ENCODE results near the gene PRDM4.

DNA sequence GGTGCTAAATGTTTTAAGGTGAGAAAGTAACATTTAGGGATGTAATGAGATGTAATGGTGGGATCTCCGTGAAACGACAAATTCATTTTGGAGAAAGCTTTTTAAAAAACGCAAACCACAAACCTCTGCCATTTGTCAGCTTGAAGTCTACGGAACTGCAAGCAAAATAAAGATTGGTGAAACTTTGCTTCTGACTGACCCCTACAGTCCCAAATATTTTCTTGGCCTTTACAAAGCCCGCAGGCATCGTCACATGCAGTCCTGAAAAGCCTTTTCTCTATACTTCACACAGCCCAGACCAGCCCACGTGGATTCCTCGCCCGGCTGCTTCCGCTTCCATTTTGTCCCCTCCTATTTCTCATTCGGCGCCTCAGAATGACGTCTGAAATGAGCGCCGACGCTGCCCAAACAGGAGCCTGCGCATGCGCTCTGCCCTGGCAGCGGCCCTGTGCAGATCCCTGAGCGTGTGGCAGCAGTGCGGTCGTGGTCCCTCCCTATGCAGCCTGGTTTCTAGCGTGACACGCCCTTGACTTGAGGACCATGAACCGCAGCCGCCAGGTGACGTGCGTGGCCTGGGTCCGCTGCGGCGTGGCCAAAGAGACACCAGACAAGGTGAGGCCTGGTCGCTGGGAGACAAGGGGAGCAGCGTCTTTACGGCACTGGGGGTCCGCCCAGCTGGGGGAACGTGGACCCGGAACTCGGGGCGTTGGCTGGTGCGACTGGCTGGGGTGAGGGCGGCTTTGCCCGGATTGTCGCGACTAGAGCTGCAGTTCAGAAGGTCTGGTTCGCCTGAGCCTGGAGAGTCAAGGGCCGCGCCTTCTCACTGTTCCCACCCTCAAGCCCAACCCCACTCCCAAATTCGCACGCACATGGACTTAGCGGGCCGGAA is 75.3 kb downstream of the PRDM4 start, which contains the start of gene PWP1:
- TF ChIP-seq, protein P1, sequence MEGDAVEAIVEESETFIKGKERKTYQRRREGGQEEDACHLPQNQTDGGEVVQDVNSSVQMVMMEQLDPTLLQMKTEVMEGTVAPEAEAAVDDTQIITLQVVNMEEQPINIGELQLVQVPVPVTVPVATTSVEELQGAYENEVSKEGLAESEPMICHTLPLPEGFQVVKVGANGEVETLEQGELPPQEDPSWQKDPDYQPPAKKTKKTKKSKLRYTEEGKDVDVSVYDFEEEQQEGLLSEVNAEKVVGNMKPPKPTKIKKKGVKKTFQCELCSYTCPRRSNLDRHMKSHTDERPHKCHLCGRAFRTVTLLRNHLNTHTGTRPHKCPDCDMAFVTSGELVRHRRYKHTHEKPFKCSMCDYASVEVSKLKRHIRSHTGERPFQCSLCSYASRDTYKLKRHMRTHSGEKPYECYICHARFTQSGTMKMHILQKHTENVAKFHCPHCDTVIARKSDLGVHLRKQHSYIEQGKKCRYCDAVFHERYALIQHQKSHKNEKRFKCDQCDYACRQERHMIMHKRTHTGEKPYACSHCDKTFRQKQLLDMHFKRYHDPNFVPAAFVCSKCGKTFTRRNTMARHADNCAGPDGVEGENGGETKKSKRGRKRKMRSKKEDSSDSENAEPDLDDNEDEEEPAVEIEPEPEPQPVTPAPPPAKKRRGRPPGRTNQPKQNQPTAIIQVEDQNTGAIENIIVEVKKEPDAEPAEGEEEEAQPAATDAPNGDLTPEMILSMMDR (IDR thresholded peaks at IDR 0.05), result peak in 1 of 5 experiments; percentile 13
- peak; percentile 88 for TF ChIP-seq POLR2A (IDR thresholded peaks at IDR 0.05)
- TF ChIP-seq POLR2AphosphoS5 (IDR thresholded peaks at IDR 0.05), result peak; percentile 89 to 95 (median 94)
